ENCODE data around the gene DMGDH. TPM values are rescaled to one million over a fixed set of nuclear protein-coding genes. Genes with fewer than 3 reads are reported as not detected.

The DMGDH gene
- total and polyA plus RNA-seq, 8 donors, result 0.38 to 5.3 (median 1.8) TPM; not detected in 1

DNA sequence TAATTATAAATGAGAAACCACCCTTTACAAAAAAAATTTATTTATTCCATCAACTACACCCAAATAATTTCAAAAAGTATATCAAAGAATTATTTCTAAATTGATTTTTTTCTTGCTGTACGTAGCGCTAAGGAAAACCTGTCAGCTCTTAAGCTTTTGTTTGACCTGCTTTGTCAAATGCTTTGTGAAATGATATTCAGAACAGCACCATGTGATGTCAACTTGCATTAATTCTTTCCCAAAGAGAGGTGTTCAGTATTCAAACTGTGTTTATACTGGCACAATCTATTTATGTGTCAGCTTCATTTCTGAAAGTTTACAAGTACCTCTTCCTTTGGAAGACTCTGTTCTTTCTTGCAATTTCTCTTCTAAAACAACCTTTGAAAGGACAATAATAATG lies 72.4 kb downstream of the DMGDH start:
- intact Hi-C loops (cut with DNase I; ENCODE audit: low total_unique reads), result no loop called here
- TF ChIP-seq POLR2AphosphoS5 (IDR thresholded peaks at IDR 0.05) (no peak), EP300 (IDR thresholded peaks at IDR 0.05) (no peak), POLR2A (IDR thresholded peaks at IDR 0.05) (no peak)
- TF ChIP-seq, protein P1, sequence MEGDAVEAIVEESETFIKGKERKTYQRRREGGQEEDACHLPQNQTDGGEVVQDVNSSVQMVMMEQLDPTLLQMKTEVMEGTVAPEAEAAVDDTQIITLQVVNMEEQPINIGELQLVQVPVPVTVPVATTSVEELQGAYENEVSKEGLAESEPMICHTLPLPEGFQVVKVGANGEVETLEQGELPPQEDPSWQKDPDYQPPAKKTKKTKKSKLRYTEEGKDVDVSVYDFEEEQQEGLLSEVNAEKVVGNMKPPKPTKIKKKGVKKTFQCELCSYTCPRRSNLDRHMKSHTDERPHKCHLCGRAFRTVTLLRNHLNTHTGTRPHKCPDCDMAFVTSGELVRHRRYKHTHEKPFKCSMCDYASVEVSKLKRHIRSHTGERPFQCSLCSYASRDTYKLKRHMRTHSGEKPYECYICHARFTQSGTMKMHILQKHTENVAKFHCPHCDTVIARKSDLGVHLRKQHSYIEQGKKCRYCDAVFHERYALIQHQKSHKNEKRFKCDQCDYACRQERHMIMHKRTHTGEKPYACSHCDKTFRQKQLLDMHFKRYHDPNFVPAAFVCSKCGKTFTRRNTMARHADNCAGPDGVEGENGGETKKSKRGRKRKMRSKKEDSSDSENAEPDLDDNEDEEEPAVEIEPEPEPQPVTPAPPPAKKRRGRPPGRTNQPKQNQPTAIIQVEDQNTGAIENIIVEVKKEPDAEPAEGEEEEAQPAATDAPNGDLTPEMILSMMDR (IDR thresholded peaks at IDR 0.05), result no peak
- Histone ChIP-seq H3K27ac (no peak overlapping the region), H3K9me3 (no peaks in the 10 kb centered on the region), H3K27me3 (no peaks in the 10 kb centered on the region), H3K36me3 (no peaks in the 10 kb centered on the region), H3K4me3 (no peak overlapping the region), H3K4me1 (no peaks in the 10 kb centered on the region)
- WGBS, 5 donors, result 80 to 92% (median 89%) methylated on average over 2 of the region's 2 CpGs
- no peak for DNase-seq

DNA sequence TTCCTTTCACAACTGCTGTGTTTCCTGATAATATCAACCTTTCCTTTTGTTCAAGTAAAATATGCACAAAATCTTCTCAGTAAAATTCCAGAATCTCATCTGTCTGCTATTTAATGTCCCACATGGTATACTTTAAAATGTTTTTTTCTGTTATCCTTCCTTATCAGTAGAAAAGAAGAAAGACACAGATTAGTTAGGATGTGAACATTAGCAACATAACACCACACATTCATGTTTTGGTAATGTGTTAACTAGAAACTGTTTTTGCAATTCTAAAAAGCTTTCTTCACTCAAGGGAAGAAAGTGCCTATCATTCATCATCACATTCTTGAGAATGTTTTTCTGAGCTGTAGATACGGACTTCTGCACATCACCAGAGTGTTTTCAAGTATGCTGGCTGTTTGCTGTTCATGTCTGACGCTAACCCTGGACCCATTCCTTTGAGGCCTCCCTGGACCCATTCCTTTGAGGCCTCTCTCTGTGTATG lies 73.9 kb downstream of the DMGDH start:
- TF ChIP-seq EP300 (IDR thresholded peaks at IDR 0.05) (no peak), POLR2AphosphoS5 (IDR thresholded peaks at IDR 0.05) (no peak), POLR2A (IDR thresholded peaks at IDR 0.05) (no peak)
- TF ChIP-seq, protein P1 (IDR thresholded peaks at IDR 0.05), result no peak
- intact Hi-C loops (cut with DNase I; ENCODE audit: low total_unique reads), result no loop called here
- Histone ChIP-seq H3K36me3 (no peaks in the 10 kb centered on the region), H3K27me3 (no peaks in the 10 kb centered on the region), H3K9me3 (no peaks in the 10 kb centered on the region), H3K27ac (no peak overlapping the region), H3K4me1 (no peaks in the 10 kb centered on the region), H3K4me3 (no peak overlapping the region)
- no peak for DNase-seq
- WGBS, 5 donors, result 82 to 91% (median 88%) methylated on average over 2 of the region's 2 CpGs

DNA sequence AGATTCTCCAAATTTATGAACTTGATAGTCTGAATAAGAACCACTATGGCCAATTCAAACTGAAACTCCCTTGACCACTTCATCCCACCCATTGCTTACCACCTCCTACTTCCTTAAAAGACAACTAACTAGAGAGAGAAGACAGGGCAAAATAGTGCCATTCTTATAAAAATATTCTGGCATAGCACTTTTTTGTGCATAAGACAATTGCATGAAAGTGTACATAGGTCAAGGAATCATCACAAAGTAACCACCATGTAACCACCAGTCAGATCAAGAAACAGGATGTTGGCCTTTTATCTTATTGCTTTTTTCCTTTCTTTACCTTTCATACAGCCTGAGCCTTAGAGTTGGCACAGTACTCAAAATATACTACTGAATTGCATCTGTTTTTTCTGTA lies 76.3 kb downstream of the DMGDH start:
- Histone ChIP-seq H3K27me3 (no peaks in the 10 kb centered on the region), H3K9me3 (no peaks in the 10 kb centered on the region), H3K27ac (no peak overlapping the region), H3K4me1 (no peaks in the 10 kb centered on the region), H3K36me3 (no peaks in the 10 kb centered on the region), H3K4me3 (no peak overlapping the region)
- intact Hi-C loops (cut with DNase I; ENCODE audit: low total_unique reads), result no loop called here
- no peak for DNase-seq
- TF ChIP-seq, protein P1 (IDR thresholded peaks at IDR 0.05), result no peak
- TF ChIP-seq POLR2A (IDR thresholded peaks at IDR 0.05) (no peak), EP300 (IDR thresholded peaks at IDR 0.05) (no peak), POLR2AphosphoS5 (IDR thresholded peaks at IDR 0.05) (no peak)

DNA sequence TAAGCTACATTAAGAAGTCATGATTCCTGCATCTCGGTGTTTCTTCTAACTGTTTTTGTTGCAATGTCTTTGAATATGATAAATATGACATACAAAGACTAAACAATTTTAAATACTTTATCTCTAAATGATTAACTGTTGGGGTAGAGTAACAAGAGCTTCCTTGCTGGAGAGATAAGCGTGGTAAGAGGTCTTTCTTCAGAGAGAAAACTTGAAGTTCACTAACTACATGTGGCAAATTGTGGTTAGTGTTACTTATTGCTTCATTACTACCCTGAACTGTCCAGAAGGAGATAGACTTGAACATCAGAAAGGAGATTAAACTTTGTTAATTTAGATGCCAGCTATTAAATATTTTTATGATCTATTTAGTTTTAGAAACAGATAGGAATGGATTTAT lies 77.3 kb downstream of the DMGDH start:
- 76 to 94% (median 81%) methylated on average over 2 of the region's 2 CpGs for WGBS, 5 donors
- no peaks in the 10 kb centered on the region for H3K27me3 ChIP-seq
- H3K36me3 ChIP-seq, result no peaks in the 10 kb centered on the region
- intact Hi-C loops (cut with DNase I; ENCODE audit: low total_unique reads), result no loop called here
- DNase-seq, result no peak
- no peak overlapping the region for H3K27ac ChIP-seq
- TF ChIP-seq, protein P1 (IDR thresholded peaks at IDR 0.05), result no peak
- TF ChIP-seq EP300 (IDR thresholded peaks at IDR 0.05) (no peak), POLR2A (IDR thresholded peaks at IDR 0.05) (no peak), POLR2AphosphoS5 (IDR thresholded peaks at IDR 0.05) (no peak)
- no peaks in the 10 kb centered on the region for H3K4me1 ChIP-seq
- no peaks in the 10 kb centered on the region for H3K9me3 ChIP-seq
- H3K4me3 ChIP-seq, result no peak overlapping the region
